Stimulated activated CD8-positive, alpha-beta memory T cell treated with anti-CD3 and anti-CD28 coated beads, Interleukin-12 subunit alpha, Interleukin-12 subunit beta, amount 100 ng/mL, for 4 hours (primary cell): Measurements from ENCODE around the gene SMG5.
"Not testable (repeated sequence)": the region's sequence is repeated elsewhere in the genome, so short reads cannot be mapped to it uniquely, and the experiment has no call there.

Experiments
- DNase-seq: peaks from one replicate; pipeline ENCODE4 v3.0.0-alpha.2; 2020; ENCODE audit warnings: low read depth

Gene SMG5

DNA sequence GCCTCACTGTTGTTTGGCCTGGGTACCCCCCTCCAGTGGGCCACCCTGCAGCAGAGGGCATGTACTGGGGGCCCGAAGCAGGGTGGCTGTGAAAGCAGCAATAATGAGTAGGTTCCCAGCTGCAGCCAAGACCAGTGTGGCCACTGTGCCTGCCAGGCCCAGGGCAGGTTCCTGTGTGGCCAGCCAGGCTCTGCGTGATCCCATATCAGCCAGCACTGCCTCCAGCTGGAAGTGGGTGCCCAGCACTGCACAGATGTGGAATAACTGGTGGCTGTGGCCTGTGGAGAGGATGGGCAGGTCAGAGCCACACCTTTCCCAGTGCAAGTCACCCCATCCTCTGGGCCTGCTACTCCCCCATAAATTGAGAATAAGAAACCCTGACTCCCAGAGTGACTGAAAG is 38.5 kb downstream of the SMG5 start:
- DNase-seq: no peak

DNA sequence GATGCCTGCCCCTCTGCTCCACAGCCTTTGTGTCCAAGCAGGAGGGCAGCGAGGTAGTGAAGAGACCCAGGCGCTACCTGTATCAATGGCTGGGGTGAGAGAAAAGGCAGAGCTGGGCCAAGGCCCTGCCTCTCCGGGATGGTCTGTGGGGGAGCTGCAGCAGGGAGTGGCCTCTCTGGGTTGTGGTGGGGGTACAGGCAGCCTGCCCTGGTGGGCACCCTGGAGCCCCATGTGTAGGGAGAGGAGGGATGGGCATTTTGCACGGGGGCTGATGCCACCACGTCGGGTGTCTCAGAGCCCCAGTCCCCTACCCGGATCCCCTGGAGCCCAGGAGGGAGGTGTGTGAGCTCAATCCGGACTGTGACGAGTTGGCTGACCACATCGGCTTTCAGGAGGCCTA is 39.9 kb downstream of the SMG5 start:
- no peak for DNase-seq

DNA sequence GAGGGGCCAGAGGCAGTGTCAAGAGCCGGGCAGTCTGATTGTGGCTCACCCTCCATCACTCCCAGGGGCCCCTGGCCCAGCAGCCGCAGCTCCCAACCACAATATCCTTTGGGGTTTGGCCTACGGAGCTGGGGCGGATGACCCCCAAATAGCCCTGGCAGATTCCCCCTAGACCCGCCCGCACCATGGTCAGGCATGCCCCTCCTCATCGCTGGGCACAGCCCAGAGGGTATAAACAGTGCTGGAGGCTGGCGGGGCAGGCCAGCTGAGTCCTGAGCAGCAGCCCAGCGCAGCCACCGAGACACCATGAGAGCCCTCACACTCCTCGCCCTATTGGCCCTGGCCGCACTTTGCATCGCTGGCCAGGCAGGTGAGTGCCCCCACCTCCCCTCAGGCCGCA is 40.7 kb downstream of the SMG5 start, which contains the start of gene BGLAP:
Gene BGLAP (plus strand): TSS at position 259 of the 400 bp plus-strand sequence. CDS start 48 bp downstream, at position 307.
- no peak for DNase-seq

DNA sequence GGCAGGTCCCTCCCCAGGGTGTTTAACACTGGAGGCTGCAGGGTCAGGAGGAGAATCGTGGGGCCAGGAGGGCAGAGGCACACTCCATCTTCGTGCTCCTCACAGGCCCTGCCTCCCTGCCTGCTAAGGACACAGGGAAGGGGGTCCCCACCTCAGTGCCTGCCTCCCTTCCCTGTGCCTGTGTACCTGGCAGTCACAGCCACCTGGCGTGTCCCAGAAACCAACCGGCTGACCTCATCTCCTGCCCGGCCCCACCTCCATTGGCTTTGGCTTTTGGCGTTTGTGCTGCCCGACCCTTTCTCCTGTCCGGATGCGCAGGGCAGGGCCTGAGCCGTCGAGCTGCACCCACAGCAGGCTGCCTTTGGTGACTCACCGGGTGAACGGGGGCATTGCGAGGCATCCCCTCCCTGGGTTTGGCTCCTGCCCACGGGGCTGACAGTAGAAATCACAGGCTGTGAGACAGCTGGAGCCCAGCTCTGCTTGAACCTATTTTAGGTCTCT is 41.3 kb downstream of the SMG5 start:
- no peak for DNase-seq

DNA sequence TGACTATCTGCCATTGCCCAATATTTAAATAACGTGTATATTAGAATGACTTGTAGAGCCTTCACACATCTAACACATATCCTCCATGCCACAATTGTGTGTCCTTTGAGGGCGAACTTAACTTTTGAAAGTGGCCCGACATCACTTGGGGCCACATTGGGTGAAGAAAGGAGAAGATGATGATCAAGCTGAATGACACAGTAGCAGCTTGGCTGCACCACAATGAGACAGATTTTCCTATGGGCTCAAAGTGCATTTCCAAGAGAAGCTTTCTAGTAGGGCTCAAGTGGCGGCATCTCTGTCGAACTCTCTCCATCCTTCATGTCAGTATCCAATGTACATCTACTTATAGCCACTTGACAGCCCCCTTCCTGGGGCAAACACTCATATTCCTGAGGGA is 44.4 kb downstream of the SMG5 start:
- DNase-seq: no peak

DNA sequence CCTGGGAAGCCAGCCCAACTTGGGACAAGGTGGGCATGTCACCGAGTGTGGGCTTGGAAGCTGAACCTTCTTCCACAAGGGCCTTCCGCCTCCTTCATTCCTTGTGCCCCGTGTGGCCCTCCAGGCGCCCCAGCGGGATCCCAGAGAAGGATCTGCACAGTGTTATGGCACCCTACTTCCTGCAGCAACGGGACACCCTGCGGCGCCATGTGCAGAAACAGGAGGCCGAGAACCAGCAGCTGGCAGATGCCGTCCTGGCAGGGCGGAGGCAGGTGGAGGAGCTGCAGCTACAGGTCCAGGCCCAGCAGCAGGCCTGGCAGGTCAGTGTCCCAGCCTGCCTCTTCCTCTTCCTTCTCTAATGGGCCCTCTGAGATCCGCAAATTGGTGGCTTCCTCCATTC is 46.5 kb downstream of the SMG5 start:
- DNase-seq: no peak

DNA sequence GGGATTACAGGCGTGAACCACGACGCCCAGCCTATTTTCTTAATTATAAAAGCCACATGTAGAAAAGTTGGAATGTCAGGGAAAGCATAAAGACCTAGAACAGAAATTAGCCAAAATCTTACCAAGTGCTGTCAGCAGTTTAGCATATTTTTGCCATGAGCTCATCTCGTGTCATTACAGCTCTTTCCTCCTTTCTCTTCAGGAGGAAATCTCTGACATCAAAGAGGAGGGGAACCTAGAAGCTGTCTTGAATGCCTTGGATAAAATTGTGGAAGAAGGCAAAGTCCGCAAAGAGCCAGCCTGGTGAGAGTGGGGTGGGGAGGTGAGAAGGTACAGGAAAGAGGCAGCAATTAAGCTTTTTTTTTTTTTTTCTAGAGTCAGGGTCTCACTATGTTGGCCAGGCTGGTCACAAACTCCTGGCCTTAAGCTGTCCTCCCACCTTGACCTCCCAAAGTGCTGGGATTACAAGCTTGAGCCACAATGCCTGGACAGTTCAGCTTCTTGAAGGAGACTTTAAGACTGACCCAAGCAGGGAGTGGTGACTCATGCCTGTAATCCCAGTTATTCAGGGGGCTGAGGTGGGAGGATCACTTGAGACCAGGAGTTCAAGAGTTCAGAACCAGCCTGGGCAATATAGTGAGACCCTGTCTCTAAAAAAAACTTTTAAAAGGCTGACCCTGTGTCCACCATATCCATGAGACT is 49.0 kb downstream of the SMG5 start:
- no peak for DNase-seq

DNA sequence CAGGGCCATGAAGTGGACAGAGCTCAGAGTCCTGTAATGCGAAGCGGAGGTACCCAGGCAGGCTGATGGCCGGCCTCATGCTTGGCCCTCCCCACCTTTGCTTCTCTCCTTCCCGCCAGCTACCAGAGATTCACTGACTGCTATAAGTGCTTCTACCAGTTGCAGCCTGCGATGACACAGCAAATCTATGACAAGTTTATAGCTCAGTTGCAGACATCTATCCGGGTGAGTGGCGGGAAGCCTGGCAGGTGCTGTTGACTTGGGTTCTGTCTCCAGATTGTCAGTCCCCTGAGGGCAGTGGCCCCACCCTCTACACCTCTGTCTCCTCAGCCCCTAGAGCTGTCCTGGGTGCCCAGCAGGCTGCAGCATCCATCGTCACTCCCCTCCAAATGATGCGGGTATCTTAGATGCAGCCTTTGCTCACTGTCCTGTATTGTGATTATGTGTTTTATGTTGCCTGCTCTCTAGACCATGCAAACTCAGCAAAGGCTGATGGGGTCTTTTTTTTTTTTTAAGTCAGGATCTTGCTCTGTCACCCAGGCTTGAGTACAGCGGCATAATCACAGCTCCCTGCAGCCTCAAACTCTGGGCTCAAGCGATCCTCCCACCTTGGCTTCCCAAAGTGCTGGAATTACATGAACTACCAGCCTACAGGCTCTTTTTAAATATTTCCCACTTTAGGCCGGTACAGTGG is 50.3 kb downstream of the SMG5 start:
- DNase-seq: no peak

DNA sequence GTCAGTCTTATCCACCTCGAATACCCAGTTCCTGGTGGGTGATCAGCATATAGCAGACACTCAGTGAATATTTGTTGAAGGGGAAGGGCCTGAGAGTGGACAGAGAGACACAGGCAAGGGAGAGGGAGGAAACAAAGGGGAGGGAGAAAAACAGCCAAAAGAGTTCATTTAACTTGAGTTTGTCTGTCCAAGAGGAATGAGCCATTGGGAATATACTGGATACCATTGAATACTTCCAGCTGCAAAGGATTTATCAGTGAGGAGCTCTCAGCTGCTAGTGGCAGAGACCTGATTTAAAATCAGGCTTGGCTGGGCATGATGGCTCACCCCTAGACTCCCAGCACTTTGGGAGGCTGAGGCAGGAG is 52.2 kb downstream of the SMG5 start:
- no peak for DNase-seq

DNA sequence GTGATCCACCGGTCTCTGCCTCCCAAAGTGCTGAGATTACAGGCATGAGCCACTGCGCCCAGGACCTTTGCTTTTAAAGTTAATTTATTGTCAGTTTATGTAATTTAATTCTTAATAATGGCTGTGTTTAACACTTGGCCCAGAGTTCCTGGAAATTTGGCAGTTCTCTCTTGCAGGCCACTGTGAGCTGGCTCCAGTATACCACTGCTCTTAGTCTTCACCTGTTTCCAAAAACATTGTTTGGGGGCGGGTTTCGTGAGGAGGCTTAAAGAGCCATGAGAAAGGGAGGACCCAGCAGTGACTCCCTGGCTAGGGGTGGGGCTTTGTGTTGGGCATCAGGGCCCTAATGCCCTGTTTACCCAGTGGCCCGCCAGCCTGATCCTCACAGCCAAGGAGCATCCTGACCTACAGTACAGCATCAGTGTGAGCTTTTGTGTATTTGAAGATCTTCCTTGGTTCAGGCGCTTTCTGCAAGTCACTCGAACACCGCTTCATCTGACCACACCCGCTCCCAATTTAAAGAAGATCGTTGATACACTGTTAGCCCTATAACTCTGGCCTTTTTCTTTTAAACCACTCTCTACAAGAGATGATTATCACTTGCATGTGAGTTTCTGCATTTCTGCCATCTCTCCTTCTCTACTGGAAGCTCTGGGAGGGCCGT is 52.7 kb downstream of the SMG5 start:
- no peak for DNase-seq

DNA sequence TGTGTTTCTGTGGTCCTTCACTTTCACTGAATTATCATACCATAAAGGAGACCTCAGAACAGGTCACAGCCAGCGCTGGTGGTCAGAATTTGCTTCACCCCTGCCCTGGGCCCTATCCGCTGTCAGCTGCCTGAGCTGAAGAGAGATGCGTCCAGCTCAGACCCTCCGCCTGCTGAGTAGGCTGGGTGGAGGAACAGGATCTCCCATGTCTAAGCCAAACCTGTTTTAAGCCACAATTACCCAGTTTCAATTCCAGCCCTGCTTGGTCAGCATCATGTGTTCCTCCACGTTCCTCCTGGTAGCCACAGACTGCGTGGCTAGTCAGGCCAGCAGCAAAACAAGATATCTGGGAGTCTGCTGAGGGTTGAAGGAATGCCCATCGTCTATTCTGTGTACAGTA is 54.1 kb downstream of the SMG5 start:
- no peak for DNase-seq

DNA sequence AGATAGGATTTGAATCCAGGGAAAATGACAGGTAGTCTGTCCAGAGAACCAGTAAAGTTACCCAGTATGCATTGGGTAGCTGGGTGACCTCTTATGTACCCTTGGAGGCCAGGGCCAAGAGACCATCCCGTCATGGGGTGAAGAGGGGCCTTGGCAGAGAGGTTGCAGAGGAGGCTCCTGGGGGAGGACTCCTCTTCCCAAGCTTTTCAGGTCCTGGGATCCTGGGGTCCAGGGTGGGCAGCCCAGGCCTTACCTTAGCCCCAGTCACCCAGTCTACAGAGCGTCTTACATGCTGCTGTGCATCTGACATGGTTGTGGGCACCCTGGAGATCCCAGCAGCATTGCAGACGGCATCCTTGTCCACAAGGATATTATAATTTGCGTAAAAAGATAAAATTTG is 55.8 kb downstream of the SMG5 start:
- no peak for DNase-seq

DNA sequence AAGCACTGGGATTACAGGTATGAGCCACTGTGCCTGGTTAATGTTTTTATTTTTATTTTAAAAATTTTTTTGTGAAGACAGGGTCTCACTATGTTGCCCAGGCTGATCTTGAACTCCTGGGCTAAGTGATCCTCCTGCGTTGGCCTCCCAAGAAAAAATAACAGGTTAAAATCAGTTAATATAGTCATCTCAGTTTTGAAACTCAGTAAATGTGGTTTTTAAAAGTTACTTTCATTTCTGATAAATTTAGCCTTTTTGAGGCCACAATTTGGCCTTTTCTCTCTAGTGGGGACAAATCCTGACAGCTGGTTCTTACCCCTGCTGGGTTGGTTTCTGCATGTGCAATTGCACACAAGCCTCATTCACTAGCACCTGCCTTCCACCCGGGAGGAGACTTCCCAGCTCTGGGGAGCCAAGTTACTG is 56.5 kb downstream of the SMG5 start:
- no peak for DNase-seq

DNA sequence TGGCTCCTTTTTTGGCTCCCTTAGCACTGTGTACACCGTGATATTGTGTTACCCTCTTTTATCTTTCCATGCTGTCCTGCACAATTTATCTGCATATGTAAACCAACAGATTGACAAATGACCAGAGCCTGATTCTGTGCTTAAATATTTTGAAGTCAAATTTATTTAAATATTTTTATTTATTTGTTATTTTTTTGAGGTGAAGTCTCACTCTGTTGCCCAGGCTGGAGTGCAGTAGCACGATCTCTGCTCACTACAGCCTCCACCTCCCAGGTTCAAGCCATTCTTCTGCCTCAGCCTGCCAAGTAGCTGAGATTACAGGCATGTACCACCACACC is 57.0 kb downstream of the SMG5 start:
- DNase-seq: no peak

DNA sequence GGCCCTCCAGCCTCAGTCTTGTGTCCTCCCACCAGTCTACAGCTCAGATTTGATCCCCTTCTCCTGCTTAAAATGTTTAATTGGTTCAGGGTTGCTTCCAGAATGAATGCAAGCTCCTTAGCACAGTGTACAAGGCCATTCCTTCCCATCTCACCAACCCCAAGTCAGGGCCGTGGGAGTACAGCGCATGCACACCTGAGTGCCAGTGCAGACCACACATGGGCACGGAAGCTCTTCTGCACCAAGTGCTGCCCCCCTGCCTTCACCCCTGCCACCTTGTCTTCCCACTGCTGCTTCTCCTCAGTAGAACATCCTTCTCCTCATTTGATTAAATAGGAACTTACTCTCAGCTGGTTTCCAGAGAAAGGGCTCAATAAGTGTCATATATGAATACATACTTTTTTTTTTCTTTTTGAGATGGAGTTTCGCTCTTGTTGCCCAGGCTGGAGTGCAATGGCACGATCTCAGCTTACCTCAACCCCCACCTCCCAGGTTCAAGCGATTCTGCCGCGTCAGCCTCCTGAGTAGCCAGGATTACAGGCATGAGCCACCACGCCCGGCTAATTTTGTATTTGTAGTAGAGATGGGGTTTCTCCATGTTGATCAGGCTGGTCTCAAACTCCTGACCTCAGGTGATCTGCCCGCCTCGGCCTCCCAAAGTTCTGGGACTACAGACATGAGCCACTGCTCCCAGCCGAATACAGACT is 60.5 kb downstream of the SMG5 start:
- DNase-seq: no peak

DNA sequence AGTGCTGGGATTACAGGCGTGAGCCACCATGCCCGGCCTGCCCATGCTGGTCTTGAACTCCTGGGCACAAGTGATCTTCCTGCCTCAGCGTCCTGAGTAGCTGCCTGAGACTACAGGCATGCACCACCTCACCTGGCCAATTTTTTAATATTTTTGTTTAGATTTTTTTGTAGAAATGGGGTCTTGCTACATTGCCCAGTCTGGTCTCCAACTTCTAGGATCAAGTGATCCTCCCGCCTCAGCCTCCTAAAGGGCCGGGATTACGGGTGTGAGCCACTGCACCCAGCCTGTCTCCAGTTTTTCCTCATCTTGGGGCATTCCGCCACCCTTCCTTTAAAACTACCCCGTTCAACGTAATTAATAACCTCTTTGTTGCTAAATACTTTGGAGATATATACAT is 62.4 kb downstream of the SMG5 start:
- DNase-seq: no peak

DNA sequence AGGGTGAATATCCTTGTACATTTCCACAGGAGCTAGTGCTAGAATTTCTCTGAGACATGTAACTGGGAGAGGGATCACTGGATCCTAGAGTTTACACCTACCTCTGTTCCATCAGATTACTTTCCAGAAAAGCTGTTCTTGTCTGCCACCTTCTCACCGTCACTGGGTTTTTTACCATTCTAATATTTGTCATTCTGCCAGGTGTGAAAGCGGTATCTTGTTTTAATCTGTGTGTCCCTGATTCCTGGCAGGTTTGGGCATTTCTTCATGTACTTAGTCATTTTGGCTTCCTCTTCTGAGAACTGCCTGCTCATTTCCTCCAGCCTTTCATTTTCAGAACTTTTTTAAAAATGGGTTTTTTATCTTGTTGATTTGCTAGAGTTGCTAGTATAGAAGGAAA is 64.8 kb downstream of the SMG5 start:
- DNase-seq: no peak

DNA sequence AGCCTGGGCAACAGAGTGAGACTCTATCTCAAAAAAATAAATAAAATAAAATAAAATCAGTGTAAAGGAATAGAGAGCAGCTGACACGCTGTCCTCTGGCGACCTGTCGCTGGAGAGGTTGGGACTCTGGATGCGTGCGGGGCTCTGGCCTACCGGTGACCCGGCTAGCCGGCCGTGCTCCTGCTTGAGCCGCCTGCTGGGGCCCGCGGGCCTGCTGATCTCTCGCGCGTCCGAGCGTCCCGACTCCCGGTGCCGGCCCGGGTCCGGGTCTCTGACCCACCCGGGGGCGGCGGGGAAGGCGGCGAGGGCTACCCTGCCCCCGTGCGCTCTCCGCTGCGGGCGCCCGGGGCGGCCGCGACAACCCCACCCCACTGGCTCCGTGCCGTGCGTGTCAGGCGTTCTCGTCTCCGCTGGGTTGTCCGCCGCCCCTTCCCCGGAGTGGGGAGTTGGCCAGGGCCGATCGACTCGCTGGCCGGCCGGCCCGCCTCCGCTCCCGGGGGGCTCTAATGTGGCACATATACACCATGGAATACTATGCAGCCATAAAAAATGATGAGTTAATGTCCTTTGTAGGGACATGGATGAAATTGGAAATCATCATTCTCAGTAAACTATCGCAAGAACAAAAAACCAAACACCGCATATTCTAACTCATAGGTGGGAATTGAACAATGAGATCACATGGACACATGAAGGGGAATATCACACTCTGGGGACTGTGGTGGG is 66.1 kb downstream of the SMG5 start:
- DNase-seq: not testable (repeated sequence)

DNA sequence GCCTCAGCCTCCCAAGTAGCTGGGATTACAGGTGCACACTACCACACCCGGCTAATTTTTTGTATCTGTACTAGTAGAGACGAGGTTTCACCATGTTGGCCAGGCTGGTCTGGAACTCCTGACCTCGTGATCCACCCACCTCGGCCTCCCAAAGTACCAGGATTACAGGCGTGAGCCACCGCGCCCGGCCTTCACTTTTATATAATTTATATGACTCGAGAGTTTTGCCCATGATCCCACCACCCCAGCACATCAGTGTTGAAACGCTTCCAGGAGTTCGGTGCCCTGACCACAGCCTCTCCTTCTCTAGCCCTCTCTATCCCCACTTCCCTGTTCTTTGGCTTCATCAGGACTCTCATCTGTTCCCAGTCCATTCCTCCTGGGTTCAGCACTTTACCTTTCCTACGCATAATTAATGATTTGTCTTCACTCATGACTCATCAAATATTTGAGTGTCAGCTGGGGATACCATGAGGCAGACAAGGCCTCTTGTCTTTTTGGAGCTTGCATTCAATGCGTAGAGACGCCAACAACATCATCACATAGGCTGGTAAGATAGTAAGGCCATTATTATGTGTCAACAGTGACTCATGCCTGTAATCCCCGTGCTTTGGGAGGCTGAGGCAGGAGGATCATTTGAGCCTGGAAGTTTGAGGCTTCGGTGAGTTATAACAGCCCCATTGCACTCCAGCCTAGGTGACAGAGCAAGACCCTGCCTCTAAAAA is 68.4 kb downstream of the SMG5 start:
- no peak for DNase-seq

DNA sequence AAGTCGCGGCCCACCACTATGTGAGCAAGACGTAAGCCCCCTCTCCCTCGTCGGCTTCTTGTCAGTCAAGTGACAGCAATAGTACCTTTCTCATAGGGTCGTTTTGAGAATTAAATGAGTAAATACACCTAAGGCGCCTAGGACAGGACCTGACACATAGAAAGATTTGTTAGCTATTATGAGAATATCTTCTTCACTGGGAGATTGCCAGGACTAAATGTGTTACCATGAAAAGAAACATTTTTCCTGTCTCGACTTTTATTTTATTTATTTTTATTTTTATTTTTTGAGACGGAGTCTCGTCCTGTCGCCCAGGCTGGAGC is 69.0 kb downstream of the SMG5 start:
- DNase-seq: no peak

DNA sequence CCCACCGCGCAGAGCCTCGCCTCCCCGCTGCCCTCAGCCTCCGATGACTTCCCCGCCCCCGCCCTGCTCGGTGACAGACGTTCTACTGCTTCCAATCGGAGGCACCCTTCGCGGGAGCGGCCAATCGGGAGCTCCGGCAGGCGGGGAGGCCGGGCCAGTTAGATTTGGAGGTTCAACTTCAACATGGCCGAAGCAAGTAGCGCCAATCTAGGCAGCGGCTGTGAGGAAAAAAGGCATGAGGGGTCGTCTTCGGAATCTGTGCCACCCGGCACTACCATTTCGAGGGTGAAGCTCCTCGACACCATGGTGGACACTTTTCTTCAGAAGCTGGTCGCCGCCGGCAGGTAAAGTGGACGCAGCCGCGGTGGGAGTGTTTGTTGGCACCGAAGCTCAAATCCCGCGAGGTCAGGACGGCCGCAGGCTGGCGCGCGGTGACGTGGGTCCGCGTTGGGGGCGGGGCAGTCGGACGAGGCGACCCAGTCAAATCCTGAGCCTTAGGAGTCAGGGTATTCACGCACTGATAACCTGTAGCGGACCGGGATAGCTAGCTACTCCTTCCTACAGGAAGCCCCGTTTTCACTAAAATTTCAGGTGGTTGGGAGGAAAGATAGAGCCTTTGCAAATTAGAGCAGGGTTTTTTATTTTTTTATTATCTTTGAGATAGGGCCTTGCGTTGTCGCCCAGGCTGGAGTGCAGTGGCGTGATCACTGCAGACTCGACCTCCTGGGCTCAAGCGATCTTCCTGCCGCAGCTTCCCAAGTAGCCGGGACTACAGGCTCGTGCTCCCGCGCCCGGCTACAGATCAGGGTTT is 69.6 kb downstream of the SMG5 start, which contains the start of gene PMF1:
Gene PMF1 (plus strand): TSS at position 175 of the 811 bp plus-strand sequence. CDS start 9 bp downstream, at position 184.
- peak; percentile 89 for DNase-seq
